Panc1 (cell line): ENCODE data around the gene HM13. TPM values are rescaled to one million over a fixed set of nuclear protein-coding genes. Genes with fewer than 3 reads are reported as not detected.
"Not testable (repeated sequence)": the region's sequence is repeated elsewhere in the genome, so short reads cannot be mapped to it uniquely, and the experiment has no call there.

ENCODE experiments used
- ATAC-seq: fragments of 200-7000 bp; cut with Tn5 transposase; 2 replicates; pipeline ENCODE4 v1.9.1; 2020; ENCODE audit warnings: mild to moderate bottlenecking, moderate library complexity
- BruUV-seq: library from RNA; stranded (reverse); fragments of 400-500 nt; replicated peaks from 2 replicates; lab custom pipeline; 2021; lab: Mats Ljungman, UMichigan
- CTCF ChIA-PET: fragments of 300-600 bp; sonication (Branson Sonifier 250); formaldehyde crosslinking; loops from one replicate; lab custom pipeline; 2022; ENCODE audit warnings: antibody characterized with exemption; lab: Charles Lee
- POLR2A ChIA-PET: fragments of 300-600 bp; sonication (Branson Sonifier 250); formaldehyde crosslinking; loops from one replicate; lab custom pipeline; 2022; ENCODE audit warnings: antibody characterized with exemption; lab: Charles Lee
- DNase-seq: peaks from one replicate; pipeline ENCODE4 v3.0.0-alpha.2; 2010; ENCODE audit warnings: low read depth, low spot score
- H3K27ac ChIP-seq: 2 replicates; pipeline ENCODE4 v1.5.1; 2011; ENCODE audit warnings: mild to moderate bottlenecking, low read length, inconsistent platforms
- H3K27me3 ChIP-seq: fragments of 200-500 bp; sonication (Bioruptor generic); 2 replicates; pipeline ENCODE4 v1.6.0; 2014; ENCODE audit warnings: low read length, inconsistent platforms; ENCODE audit not compliant: control insufficient read depth, insufficient read depth
- H3K36me3 ChIP-seq: fragments of 200-500 bp; sonication (Bioruptor generic); 2 replicates; pipeline ENCODE4 v1.5.1; 2014; ENCODE audit warnings: inconsistent platforms, mild to moderate bottlenecking, low read length, moderate library complexity; ENCODE audit not compliant: control insufficient read depth, insufficient read depth
- H3K4me1 ChIP-seq: 2 replicates; pipeline ENCODE4 v1.5.1; 2011; ENCODE audit warnings: inconsistent platforms, mild to moderate bottlenecking, low read length, moderate library complexity; ENCODE audit not compliant: control insufficient read depth, insufficient read depth
- H3K4me3 ChIP-seq, 2 experiments: 2 replicates each; pipeline ENCODE4 v1.5.1; 2011 to 2012; ENCODE audit warnings: low read depth in 2 of 2, low read length in 2 of 2, mild to moderate bottlenecking in 2 of 2, inconsistent platforms in 1 of 2, moderate library complexity in 1 of 2
- H3K9me3 ChIP-seq: fragments of 200-500 bp; sonication (Bioruptor generic); 2 replicates; pipeline ENCODE4 v1.5.1; 2014; ENCODE audit warnings: low read depth, mild to moderate bottlenecking, inconsistent platforms, low read length, moderate library complexity; ENCODE audit not compliant: control insufficient read depth, insufficient read depth
- POLR2AphosphoS5 ChIP-seq: IDR thresholded peaks from 2 replicates; pipeline ENCODE4 v1.6.1; 2012; ENCODE audit warnings: mild to moderate bottlenecking, low read depth, low read length, moderate library complexity
- SIN3A ChIP-seq: IDR thresholded peaks from 2 replicates; pipeline ENCODE4 v1.6.1; 2012; ENCODE audit warnings: low read depth, mild to moderate bottlenecking, low read length, moderate library complexity, borderline replicate concordance; ENCODE audit not compliant: insufficient read depth
- TCF7L2 ChIP-seq: IDR thresholded peaks from 2 replicates; pipeline ENCODE4 v1.6.1; 2011; ENCODE audit warnings: mild to moderate bottlenecking, low read depth, low read length, inconsistent platforms
- in situ Hi-C: cut with HindIII; loops from 2 replicates; pipeline ENCODE4 v1.10.0; 2016; ENCODE audit warnings: low sequenced_read_pairs, low pct_unique_long_range_greater_than_20kb
- intact Hi-C: fragments of 100-400 bp; cut with micrococcal nuclease; formaldehyde crosslinking; loops from one replicate; pipeline ENCODE4 v1.10.0; 2022; ENCODE audit not compliant: unreplicated experiment
- total RNA-seq: library from RNA; stranded (reverse); gene quantifications from one replicate; pipeline ENCODE4 v1.2.1, GENCODE V29; 2021; ENCODE audit not compliant: unreplicated experiment
- TF ChIP-seq, protein P1 (sequence below), 2 experiments: IDR thresholded peaks; 2 replicates each; pipeline ENCODE4 v1.6.1; 2011 to 2012; ENCODE audit warnings: low read depth in 2 of 2, control low read depth in 1 of 2, low read length in 1 of 2, mild to moderate bottlenecking in 1 of 2, moderate library complexity in 1 of 2; ENCODE audit not compliant: insufficient read depth in 1 of 2
- TF ChIP-seq, protein P2 (sequence below): fragments of 450-650 bp; IDR thresholded peaks from 2 replicates; pipeline ENCODE4 v1.5.1; 2017; ENCODE audit warnings: mild to moderate bottlenecking

The HM13 gene
- total RNA-seq, 1 experiment from 2014 or later, result 337 TPM

DNA sequence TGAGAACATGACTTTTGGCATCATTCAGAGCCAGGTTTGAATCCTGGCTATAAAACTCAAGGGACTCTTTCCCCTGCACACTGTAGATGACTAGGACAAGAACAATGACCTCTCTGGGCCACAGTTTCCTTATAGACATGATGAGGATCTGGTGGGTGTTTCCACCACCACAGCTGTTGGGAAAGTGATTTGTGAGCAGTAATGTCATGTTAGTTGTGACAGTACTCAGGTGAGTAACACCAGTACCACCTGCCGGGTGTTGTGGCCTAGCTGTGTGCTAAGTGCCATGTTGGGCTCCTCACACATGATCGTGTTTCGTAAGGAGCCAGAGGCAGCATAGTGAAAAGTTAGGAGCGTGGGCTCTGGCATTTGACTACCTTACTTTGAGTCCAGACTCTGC is 24.1 kb downstream of the HM13 start:
- H3K9me3 ChIP-seq, result no peaks in the 10 kb centered on the region
- DNase-seq (no peak), ATAC-seq (no peak)
- in situ Hi-C loops (no loop called here), intact Hi-C loops (no loop called here)
- CTCF ChIA-PET, result no interaction called here
- H3K4me3 ChIP-seq, result no peak overlapping the region
- BruUV-seq, result no TSS peak
- H3K27me3 ChIP-seq, result no peaks in the 10 kb centered on the region
- H3K27ac ChIP-seq, result no peak overlapping the region
- H3K36me3 ChIP-seq, result peaks cover 23% of the 10 kb centered on the region
- no peaks in the 10 kb centered on the region for H3K4me1 ChIP-seq
- POLR2A ChIA-PET, result no interaction called here
- TF ChIP-seq SIN3A (no peak), TCF7L2 (no peak), POLR2AphosphoS5 (no peak)
- TF ChIP-seq, protein P1, sequence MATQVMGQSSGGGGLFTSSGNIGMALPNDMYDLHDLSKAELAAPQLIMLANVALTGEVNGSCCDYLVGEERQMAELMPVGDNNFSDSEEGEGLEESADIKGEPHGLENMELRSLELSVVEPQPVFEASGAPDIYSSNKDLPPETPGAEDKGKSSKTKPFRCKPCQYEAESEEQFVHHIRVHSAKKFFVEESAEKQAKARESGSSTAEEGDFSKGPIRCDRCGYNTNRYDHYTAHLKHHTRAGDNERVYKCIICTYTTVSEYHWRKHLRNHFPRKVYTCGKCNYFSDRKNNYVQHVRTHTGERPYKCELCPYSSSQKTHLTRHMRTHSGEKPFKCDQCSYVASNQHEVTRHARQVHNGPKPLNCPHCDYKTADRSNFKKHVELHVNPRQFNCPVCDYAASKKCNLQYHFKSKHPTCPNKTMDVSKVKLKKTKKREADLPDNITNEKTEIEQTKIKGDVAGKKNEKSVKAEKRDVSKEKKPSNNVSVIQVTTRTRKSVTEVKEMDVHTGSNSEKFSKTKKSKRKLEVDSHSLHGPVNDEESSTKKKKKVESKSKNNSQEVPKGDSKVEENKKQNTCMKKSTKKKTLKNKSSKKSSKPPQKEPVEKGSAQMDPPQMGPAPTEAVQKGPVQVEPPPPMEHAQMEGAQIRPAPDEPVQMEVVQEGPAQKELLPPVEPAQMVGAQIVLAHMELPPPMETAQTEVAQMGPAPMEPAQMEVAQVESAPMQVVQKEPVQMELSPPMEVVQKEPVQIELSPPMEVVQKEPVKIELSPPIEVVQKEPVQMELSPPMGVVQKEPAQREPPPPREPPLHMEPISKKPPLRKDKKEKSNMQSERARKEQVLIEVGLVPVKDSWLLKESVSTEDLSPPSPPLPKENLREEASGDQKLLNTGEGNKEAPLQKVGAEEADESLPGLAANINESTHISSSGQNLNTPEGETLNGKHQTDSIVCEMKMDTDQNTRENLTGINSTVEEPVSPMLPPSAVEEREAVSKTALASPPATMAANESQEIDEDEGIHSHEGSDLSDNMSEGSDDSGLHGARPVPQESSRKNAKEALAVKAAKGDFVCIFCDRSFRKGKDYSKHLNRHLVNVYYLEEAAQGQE (IDR thresholded peaks at IDR 0.05; ENCODE audit: insufficient read depth in 1 of 2, low read depth in 2 of 2, low read length in 1 of 2), result no peak
- TF ChIP-seq, protein P2, sequence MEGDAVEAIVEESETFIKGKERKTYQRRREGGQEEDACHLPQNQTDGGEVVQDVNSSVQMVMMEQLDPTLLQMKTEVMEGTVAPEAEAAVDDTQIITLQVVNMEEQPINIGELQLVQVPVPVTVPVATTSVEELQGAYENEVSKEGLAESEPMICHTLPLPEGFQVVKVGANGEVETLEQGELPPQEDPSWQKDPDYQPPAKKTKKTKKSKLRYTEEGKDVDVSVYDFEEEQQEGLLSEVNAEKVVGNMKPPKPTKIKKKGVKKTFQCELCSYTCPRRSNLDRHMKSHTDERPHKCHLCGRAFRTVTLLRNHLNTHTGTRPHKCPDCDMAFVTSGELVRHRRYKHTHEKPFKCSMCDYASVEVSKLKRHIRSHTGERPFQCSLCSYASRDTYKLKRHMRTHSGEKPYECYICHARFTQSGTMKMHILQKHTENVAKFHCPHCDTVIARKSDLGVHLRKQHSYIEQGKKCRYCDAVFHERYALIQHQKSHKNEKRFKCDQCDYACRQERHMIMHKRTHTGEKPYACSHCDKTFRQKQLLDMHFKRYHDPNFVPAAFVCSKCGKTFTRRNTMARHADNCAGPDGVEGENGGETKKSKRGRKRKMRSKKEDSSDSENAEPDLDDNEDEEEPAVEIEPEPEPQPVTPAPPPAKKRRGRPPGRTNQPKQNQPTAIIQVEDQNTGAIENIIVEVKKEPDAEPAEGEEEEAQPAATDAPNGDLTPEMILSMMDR, result no peak

DNA sequence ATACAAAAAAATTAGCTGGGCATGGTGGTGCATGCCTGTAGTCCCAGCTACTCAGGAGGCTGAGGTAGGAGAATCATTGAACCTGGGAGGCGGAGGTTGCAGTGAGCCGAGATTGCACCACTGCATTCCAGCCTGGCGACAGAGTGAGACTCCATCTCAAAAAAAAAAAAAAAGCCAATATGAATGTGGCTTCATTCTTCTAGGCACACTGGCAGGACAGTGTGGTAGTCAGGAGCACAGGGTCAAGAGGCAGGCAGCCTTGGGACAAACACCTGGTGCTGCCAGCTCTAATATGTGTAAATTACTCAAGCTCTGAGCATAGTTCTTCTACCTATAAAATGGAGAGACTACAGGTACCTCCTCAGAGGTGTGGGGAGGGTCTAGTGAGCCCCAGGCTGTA is 25.4 kb downstream of the HM13 start:
- H3K27me3 ChIP-seq, BruUV-seq, intact Hi-C loops, H3K9me3 ChIP-seq, ATAC-seq, CTCF ChIA-PET, H3K4me1 ChIP-seq, H3K4me3 ChIP-seq, DNase-seq, H3K27ac ChIP-seq, in situ Hi-C loops: not testable (repeated sequence)
- H3K36me3 ChIP-seq, result peaks cover 23% of the 10 kb centered on the region
- POLR2A ChIA-PET, result interaction anchor here (0.7 kb wide), 1 partner anchor 41 kb away, joined by 6 read pairs; no protein-coding TSS in a partner anchor

DNA sequence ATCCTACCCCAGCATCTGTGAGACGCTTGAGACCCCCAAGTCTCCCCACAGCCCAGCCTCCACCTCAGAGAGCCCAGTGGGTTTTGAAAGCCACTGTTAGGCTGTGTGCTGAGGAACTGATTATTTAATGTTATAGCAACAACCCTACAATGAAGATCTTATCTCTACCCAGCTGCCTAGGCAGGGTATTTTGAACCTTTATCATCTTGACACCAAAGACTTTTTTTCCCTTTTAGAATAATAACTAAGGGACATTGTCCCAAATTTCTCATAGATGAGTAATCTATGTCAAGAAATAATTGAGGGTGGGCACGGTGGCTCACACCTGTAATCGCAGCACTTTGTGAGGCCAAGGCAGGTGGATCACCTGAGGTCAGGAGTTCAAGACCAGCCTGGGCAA is 26.2 kb downstream of the HM13 start:
- ChIA-PET POLR2A (no interaction called here), CTCF (no interaction called here)
- Histone ChIP-seq H3K4me1 (no peaks in the 10 kb centered on the region), H3K9me3 (no peaks in the 10 kb centered on the region), H3K4me3 (no peak overlapping the region), H3K27me3 (no peaks in the 10 kb centered on the region), H3K27ac (no peak overlapping the region), H3K36me3 (peaks cover 19% of the 10 kb centered on the region)
- BruUV-seq, result no TSS peak
- intact Hi-C loops, result no loop called here
- TF ChIP-seq, protein P2, result no peak
- TF ChIP-seq POLR2AphosphoS5 (no peak), SIN3A (no peak)
- ATAC-seq (no peak), DNase-seq (no peak)
- in situ Hi-C loops, result no loop called here
